ENCODE data around the gene EGR1.

DNA sequence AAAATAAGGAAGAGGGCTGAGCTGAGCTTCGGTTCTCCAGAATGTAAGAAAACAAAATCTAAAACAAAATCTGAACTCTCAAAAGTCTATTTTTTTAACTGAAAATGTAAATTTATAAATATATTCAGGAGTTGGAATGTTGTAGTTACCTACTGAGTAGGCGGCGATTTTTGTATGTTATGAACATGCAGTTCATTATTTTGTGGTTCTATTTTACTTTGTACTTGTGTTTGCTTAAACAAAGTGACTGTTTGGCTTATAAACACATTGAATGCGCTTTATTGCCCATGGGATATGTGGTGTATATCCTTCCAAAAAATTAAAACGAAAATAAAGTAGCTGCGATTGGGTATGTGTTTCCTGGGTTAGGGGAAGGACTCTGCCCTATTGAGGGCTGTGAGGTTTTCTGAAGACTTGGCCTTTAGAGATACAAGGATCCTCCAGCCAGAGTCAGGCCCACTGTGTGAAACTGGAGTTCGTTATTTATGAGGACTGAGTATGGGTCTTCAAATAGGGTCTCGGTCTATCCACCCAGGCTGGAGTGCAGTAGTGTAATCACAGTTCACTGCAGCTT is 3.8 kb downstream of the EGR1 start:
- TF ChIP-seq, protein P1, sequence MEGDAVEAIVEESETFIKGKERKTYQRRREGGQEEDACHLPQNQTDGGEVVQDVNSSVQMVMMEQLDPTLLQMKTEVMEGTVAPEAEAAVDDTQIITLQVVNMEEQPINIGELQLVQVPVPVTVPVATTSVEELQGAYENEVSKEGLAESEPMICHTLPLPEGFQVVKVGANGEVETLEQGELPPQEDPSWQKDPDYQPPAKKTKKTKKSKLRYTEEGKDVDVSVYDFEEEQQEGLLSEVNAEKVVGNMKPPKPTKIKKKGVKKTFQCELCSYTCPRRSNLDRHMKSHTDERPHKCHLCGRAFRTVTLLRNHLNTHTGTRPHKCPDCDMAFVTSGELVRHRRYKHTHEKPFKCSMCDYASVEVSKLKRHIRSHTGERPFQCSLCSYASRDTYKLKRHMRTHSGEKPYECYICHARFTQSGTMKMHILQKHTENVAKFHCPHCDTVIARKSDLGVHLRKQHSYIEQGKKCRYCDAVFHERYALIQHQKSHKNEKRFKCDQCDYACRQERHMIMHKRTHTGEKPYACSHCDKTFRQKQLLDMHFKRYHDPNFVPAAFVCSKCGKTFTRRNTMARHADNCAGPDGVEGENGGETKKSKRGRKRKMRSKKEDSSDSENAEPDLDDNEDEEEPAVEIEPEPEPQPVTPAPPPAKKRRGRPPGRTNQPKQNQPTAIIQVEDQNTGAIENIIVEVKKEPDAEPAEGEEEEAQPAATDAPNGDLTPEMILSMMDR (IDR thresholded peaks at IDR 0.05; ENCODE audit: low read length) = no peak
- no peak for TF ChIP-seq EZH2phosphoT487 (IDR thresholded peaks at IDR 0.05; ENCODE audit: low read length)

Measured in MM.1S (cell line).